Measurements from ENCODE around the gene BCAS4. TPM values are rescaled to one million over a fixed set of nuclear protein-coding genes. Genes with fewer than 3 reads are reported as not detected.

The BCAS4 gene
- total and polyA plus RNA-seq, 5 experiments from 2014 or later, result 33.5 to 89.9 (median 51.5) TPM

DNA sequence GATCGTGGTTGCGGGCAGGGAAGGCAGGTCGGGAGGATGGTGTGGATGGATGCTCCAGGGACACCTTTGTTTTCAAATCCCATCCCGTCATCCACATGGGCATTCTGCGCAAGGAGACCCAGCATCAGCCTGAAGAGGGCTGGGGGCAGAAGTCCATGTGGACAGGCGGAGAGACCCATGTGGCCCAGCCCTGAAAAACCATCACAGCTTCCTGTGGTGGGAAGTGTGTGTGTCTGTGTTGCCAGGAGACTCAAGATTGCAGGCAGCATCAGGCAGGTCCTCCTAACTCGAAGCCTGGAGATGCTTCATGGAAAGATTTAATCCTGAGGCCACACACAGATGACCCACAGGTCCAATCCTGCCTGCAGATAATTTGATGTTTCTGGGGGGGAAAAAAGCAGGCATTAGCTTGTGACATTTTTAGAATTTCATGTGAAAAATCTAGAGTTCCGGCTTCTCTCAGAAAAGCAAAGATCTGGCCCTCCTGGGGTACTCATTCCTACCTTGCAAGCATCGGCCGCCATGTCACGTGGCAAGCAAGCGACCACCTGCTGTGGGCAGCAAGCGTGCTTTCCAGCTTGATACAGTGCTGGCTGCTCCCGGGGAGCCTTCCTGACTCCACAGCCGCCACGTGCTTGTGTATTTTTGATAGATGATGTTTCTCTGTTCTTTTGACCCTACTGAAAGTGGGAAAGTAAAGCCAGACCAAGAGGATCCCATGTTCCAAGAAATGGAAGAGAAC lies 25.8 kb downstream of the BCAS4 start:
- H3K27me3 Mint-ChIP-seq, result peaks cover 0 to 2% (median 0%) of the 10 kb centered on the region in 5 donors
- peaks cover 4 to 35% (median 12%) of the 10 kb centered on the region in 3 donors for H3K36me3 Mint-ChIP-seq
- H3K9me3 Mint-ChIP-seq, result no peaks in the 10 kb centered on the region
- DNase-seq, result no peak
- POLR2A ChIA-PET, result interaction anchor here (1.0 to 1.8 kb wide), 4 partner anchors 27 to 138 kb away, joined by 3 to 7 read pairs (median 4); partner anchors contain the start of genes ADNP, DPM1 and MOCS3
- H3K4me3 Mint-ChIP-seq, result peak overlapping the region in 5 of 10 donors; percentile 10 to 47 (median 30)
- peaks cover 25 to 62% (median 55%) of the 10 kb centered on the region in 4 donors for H3K4me1 Mint-ChIP-seq
- ATAC-seq, result no peak
- H3K27ac Mint-ChIP-seq, result peak overlapping the region in 8 of 10 donors; percentile 21 to 99 (median 82)

DNA sequence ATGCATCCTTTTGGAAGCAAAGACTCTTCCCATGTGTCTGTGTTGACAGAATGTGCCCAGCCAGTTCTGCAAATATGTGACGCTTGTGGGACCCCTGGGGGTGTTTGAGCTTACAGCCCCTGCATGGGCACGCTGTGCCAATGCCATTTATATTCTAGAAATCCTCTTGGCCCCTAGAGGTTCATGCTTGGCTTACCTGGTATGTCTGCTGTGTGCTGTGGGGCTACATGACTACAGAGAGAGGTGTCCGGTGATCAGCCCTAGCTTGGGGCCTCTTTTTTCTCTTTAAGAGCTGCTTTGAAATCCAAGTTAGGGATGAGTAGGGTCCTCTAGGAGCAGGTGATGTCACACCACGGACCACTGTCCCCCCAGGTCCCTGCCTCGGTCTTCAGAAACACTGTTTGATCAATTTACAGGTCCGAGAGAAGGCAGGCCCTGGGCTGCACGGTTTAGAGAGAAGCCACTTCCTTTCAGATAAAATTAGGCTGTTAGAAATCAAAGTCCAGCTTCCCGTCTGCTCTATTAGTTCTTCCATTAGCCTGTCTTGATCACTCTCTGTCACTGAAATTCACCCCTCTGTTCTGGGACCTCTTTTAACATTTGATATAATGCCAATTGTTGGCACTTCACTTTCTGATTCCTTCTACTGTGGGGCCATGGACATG lies 26.5 kb downstream of the BCAS4 start:
- Mint-ChIP-seq H3K27me3 (peaks cover 0 to 2% (median 0%) of the 10 kb centered on the region in 5 donors), H3K27ac (peak overlapping the region in 8 of 10 donors; percentile 31 to 99 (median 68)), H3K9me3 (no peaks in the 10 kb centered on the region), H3K4me1 (peaks cover 25 to 55% (median 50%) of the 10 kb centered on the region in 4 donors), H3K4me3 (peak overlapping the region in 1 of 10 donors; percentile 50), H3K36me3 (peaks cover 4 to 40% (median 12%) of the 10 kb centered on the region in 3 donors)
- ATAC-seq, result no peak
- POLR2A ChIA-PET, result interaction anchor here (1.0 to 1.8 kb wide), 4 partner anchors 27 to 137 kb away, joined by 3 to 7 read pairs (median 4); partner anchors contain the start of genes ADNP, DPM1 and MOCS3
- DNase-seq, result no peak

GRCh38 chr20:50821994-50822393 lies 27.1 kb downstream of the BCAS4 start:
- Mint-ChIP-seq H3K4me1 (peaks cover 27 to 53% (median 47%) of the 10 kb centered on the region in 4 donors), H3K36me3 (peaks cover 4 to 45% (median 12%) of the 10 kb centered on the region in 3 donors)

DNA sequence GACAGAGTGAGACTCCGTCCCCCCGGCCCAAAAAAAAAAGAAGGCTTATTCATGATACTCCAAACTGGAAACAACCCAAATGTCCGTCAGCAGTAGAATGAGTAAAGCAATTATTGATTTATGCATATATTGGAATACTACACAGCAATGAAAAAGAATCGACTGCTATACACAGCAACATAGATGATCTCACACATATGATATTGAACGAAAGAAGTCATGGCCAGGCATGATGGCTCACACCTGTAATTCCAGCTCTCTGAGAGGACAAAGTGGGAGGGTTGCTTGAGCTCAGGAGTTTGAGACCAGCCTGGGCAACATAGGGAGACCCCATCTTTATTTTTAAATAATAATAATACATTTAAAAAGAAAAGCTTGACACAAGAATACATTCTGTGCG lies 28.5 kb downstream of the BCAS4 start:
- ATAC-seq (no peak), DNase-seq (no peak)
- Mint-ChIP-seq H3K9me3 (no peaks in the 10 kb centered on the region), H3K27ac (peak overlapping the region in 2 of 10 donors; percentile 53 to 59), H3K4me3 (no peak overlapping the region), H3K36me3 (peaks cover 4 to 55% (median 10%) of the 10 kb centered on the region in 3 donors), H3K27me3 (peaks cover 0 to under 1% (median 0%) of the 10 kb centered on the region in 5 donors), H3K4me1 (peaks cover 27 to 50% (median 35%) of the 10 kb centered on the region in 4 donors)
- POLR2A ChIA-PET, result interaction anchor here (0.6 to 1.8 kb wide), 3 partner anchors 28 to 285 kb away, joined by 3 to 7 read pairs (median 5); partner anchors contain the start of genes BCAS4 and DPM1

More at GRCh38 chr20:50821994-50822393, 27.1 kb downstream of the BCAS4 start:
- Mint-ChIP-seq H3K27ac (peak overlapping the region in 8 of 10 donors; percentile 15 to 99 (median 70)), H3K4me3 (no peak overlapping the region), H3K9me3 (no peaks in the 10 kb centered on the region), H3K27me3 (peaks cover 0 to 2% (median 0%) of the 10 kb centered on the region in 5 donors)
- ATAC-seq, result no peak
- no peak for DNase-seq
- POLR2A ChIA-PET, result interaction anchor here (1.6 to 1.8 kb wide), 3 partner anchors 28 to 136 kb away, joined by 3 to 7 read pairs (median 4); partner anchors contain the start of genes DPM1 and MOCS3

DNA sequence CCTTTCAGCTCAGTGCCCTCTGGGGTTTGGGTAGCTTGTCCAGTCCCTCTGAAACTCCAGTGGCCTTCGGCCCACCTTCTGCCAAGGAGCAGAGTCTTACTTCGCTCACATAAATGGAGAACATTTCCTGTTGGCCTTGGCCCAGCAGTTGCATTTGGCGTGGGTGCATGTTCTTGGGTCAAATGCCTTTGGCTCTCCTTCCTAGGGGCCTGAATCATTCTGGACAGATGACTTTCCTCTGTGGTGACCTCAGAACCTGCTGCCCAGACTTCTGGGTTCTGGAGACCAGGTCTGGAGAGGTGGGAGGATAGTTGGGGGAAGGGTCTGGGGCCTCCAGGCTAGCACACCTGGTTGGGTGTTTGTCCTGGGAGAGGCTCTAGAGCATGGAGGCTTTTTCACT lies 29.3 kb downstream of the BCAS4 start:
- no peak for ATAC-seq
- Mint-ChIP-seq H3K4me1 (peaks cover 23 to 44% (median 31%) of the 10 kb centered on the region in 4 donors), H3K27me3 (no peaks in the 10 kb centered on the region), H3K36me3 (peaks cover 0 to 51% (median 6%) of the 10 kb centered on the region in 3 donors), H3K4me3 (no peak overlapping the region), H3K27ac (peak overlapping the region in 2 of 10 donors; percentile 19 to 56), H3K9me3 (no peaks in the 10 kb centered on the region)
- POLR2A ChIA-PET, result interaction anchor here (1.8 kb wide), 1 partner anchor 29 kb away, joined by 7 read pairs; the partner anchor contains the start of gene BCAS4
- no peak for DNase-seq

DNA sequence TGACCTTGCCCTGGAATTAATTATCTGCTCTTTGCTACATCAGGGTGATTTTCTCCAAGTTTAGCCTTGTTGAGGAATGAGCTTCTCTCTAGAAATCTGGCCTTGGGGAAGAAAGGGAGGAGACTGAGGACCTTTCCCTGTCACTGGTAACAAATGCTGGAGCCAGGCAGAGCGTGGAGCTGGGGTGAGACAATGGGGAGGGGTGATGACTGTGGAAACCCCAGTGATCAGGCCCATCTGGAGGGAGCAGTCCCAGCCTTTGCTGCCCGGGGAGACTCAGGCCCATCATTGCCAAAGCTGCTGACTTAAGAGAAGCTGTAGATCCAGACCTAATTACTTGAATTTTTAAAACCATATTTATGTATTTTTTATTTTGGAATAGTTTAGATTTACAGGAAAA lies 31.3 kb downstream of the BCAS4 start:
- DNase-seq, result no peak
- Mint-ChIP-seq H3K4me3 (no peak overlapping the region), H3K36me3 (peaks cover 0 to 53% (median 10%) of the 10 kb centered on the region in 3 donors), H3K27ac (peak overlapping the region in 4 of 10 donors; percentile 18 to 70 (median 51)), H3K4me1 (peaks cover 13 to 25% (median 16%) of the 10 kb centered on the region in 4 donors), H3K27me3 (no peaks in the 10 kb centered on the region), H3K9me3 (no peaks in the 10 kb centered on the region)
- no peak for ATAC-seq
- POLR2A ChIA-PET, result interaction anchor here (0.6 to 1.0 kb wide), 3 partner anchors 9 to 132 kb away, joined by 3 to 5 read pairs (median 3); partner anchors contain the start of genes BCAS4, DPM1 and MOCS3

- peaks cover 0 to 71% (median 11%) of the 10 kb centered on the region in 3 donors for H3K36me3 Mint-ChIP-seq
- no peak for DNase-seq
- no peak for ATAC-seq
- no peaks in the 10 kb centered on the region for H3K9me3 Mint-ChIP-seq
- H3K27ac Mint-ChIP-seq, result peak overlapping the region in 1 of 10 donors; percentile 78
- H3K4me1 Mint-ChIP-seq, result peaks cover 0 to 13% (median 10%) of the 10 kb centered on the region in 4 donors
- no peaks in the 10 kb centered on the region for H3K27me3 Mint-ChIP-seq
- no peak overlapping the region for H3K4me3 Mint-ChIP-seq
- POLR2A ChIA-PET, result interaction anchor here (0.7 to 1.6 kb wide), 4 partner anchors 7 to 53 kb away, joined by 3 to 4 read pairs (median 4); no protein-coding TSS in a partner anchor
These were observed 33.7 kb downstream of the BCAS4 start for GRCh38 chr20:50828363-50829136.

DNA sequence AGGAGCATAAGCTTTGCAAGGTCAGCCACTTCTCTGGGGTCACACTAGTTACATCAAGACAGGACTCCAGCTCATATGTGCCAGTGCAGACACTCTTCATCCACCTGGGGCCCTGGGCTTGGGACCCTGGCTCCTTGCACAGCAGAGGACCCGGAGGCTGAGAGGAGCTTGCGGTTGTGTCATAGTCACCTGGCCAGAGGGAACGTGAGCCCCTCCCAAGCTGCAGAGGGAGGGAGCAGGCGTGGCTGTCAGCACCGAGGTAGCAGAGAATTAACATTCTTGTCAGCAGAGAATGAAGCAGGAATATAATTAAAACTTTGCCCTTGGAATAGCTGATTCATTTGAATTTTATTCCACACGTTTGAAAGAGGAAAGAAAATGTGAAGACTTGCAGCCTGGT lies 36.8 kb downstream of the BCAS4 start:
- Mint-ChIP-seq H3K36me3 (peaks cover 0 to 85% (median 18%) of the 10 kb centered on the region in 3 donors), H3K4me3 (no peak overlapping the region), H3K4me1 (peaks cover 0 to 14% (median 10%) of the 10 kb centered on the region in 4 donors), H3K27me3 (no peaks in the 10 kb centered on the region), H3K9me3 (no peaks in the 10 kb centered on the region), H3K27ac (peak overlapping the region in 2 of 10 donors; percentile 18 to 77)
- no peak for DNase-seq
- POLR2A ChIA-PET, result interaction anchor here (0.6 kb wide), 1 partner anchor 133 kb away, joined by 3 read pairs; no protein-coding TSS in a partner anchor
- ATAC-seq, result no peak

- ATAC-seq (no peak), DNase-seq (no peak)
- POLR2A ChIA-PET, result interaction anchor here (0.7 kb wide), 3 partner anchors 17 to 480 kb away, joined by 3 to 5 read pairs (median 4); no protein-coding TSS in a partner anchor
- Mint-ChIP-seq H3K27me3 (no peaks in the 10 kb centered on the region), H3K27ac (peak overlapping the region in 1 of 10 donors; percentile 16), H3K4me1 (peaks cover 3 to 14% (median 10%) of the 10 kb centered on the region in 4 donors), H3K36me3 (peaks cover 0 to 79% (median 22%) of the 10 kb centered on the region in 3 donors), H3K4me3 (no peak overlapping the region), H3K9me3 (no peaks in the 10 kb centered on the region)
These were observed 39.7 kb downstream of the BCAS4 start for GRCh38 chr20:50834599-50835005.

DNA sequence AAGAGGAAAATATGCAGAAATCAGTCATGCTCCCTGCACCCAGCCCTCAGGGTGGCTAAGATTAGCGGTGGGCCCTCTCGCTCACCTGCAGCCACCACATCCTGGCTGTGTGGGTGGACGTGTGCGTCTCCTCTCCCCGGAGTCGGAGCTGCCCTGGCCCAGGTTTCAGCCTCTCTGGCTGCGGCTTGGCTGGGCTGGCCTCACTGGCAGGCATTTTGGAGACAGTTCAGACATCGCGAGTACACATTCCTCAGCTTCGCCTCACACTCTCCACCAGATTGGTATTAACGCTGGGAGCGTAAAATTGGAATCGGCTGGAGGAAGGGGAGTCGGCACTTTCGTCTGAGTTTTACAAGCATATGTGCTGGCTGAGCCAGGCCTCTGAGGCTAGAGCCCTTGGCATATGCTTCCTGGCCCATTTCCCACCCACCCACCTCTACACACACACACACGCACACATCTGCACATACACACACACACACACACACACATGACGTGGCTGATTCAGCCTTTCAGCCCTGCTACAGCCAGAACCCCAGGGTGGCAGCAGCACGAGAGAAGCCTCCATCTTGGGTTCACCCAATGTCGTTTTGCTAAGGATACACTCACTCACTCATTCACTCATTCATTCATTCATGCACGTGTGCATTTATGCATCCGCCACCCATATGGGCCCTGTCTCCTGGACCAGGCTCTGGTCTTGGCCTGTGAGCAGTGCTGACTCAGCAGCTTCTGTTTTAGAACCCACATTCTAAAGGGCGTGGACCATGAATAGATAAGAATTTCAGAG lies 42.9 kb downstream of the BCAS4 start:
- DNase-seq (no peak), ATAC-seq (no peak)
- peaks cover 0 to 67% (median 13%) of the 10 kb centered on the region in 3 donors for H3K36me3 Mint-ChIP-seq
- peaks cover 3 to 13% (median 10%) of the 10 kb centered on the region in 4 donors for H3K4me1 Mint-ChIP-seq
- no peaks in the 10 kb centered on the region for H3K9me3 Mint-ChIP-seq
- no peak overlapping the region for H3K4me3 Mint-ChIP-seq
- peak overlapping the region in 8 of 10 donors; percentile 44 to 79 (median 61) for H3K27ac Mint-ChIP-seq
- POLR2A ChIA-PET, result interaction anchor here (0.9 to 1.8 kb wide), 2 partner anchors 19 to 43 kb away, joined by 3 to 6 read pairs; partner anchors contain the start of gene BCAS4
- no peaks in the 10 kb centered on the region for H3K27me3 Mint-ChIP-seq

GRCh38 chr20:50838322-50838625 lies 43.4 kb downstream of the BCAS4 start:
- ATAC-seq (no peak), DNase-seq (no peak)
- peaks cover 3 to 15% (median 10%) of the 10 kb centered on the region in 4 donors for H3K4me1 Mint-ChIP-seq
- H3K27ac Mint-ChIP-seq, result peak overlapping the region in 6 of 10 donors; percentile 33 to 79 (median 62)
- H3K4me3 Mint-ChIP-seq, result no peak overlapping the region
- peaks cover 0 to 67% (median 18%) of the 10 kb centered on the region in 3 donors for H3K36me3 Mint-ChIP-seq
- no peaks in the 10 kb centered on the region for H3K9me3 Mint-ChIP-seq
- no peaks in the 10 kb centered on the region for H3K27me3 Mint-ChIP-seq
- POLR2A ChIA-PET, result no interaction called here

All from naive thymus-derived CD8-positive, alpha-beta T cell (primary cell).